Measurements from ENCODE around the gene FN3K. TPM values are rescaled to one million over a fixed set of nuclear protein-coding genes. Genes with fewer than 3 reads are reported as not detected.
A peak's percentile ranks its signal among the peaks of the same experiment; 100 is the strongest.

FN3K gene
- total and polyA plus RNA-seq, 5 donors: 43.2 to 66.8 (median 60.3) TPM

DNA sequence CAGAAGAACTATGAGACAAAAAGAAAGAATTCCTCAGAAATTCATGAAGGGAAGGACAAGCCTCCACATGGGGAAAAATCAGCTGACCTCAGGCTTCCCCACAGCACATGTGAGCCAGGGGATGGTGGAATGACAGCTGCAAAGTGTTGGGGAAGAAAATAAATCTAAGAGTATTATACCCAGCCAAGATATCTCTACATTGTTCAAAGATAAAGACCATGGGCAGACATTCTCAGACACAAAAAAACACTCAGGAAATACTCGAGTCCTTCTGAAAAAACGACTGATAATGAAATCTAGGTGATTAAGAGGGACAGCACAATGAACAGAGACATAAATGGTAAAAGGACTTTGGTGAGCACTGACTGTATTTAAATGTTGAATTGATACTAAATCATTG, 40.8 kb upstream of the FN3K start:
- no peak overlapping the region for H3K27ac ChIP-seq (ENCODE audit: low read length)
- no peaks in the 10 kb centered on the region for H3K4me1 ChIP-seq (ENCODE audit: control insufficient read depth, insufficient read depth, low read length)
- ATAC-seq (no peak), DNase-seq (no peak)
- H3K27me3 ChIP-seq (ENCODE audit: control insufficient read depth, insufficient read depth): no peaks in the 10 kb centered on the region
- no peak overlapping the region for H3K4me3 ChIP-seq (ENCODE audit: low read length)
- 46% methylated on average over 2 of the region's 2 CpGs for WGBS
- intact Hi-C loops (cut with DNase I): no loop called here
- H3K9me3 ChIP-seq (ENCODE audit: control insufficient read depth, low read length): no peaks in the 10 kb centered on the region

DNA sequence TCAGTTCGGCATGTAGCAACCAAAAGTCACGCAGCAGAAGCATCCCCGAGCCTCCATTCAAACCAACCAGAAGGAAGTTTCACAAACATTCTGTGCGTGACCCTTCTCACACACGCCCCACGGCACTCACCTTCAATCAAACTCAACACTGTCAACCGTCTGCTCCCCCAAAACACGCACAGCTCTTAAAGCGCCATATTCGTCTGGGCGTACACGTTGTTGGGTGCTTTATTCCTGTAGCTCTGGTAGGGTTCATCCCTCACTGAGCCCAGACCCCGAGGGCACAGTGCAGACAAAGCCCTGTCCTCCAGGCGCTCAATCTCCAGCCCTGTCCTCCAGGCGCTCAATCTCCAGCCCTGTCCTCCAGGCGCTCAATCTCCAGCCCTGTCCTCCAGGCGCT, 39.2 kb upstream of the FN3K start:
- no peaks in the 10 kb centered on the region for H3K4me1 ChIP-seq (ENCODE audit: control insufficient read depth, insufficient read depth, low read length)
- no peak overlapping the region for H3K27ac ChIP-seq (ENCODE audit: low read length)
- ATAC-seq (no peak), DNase-seq (peak in 1 of 3 donors; percentile 30)
- WGBS: 97% methylated on average over 16 of the region's 17 CpGs
- H3K9me3 ChIP-seq (ENCODE audit: control insufficient read depth, low read length): no peaks in the 10 kb centered on the region
- intact Hi-C loops (cut with DNase I): no loop called here
- no peak overlapping the region for H3K4me3 ChIP-seq (ENCODE audit: low read length)
- no peaks in the 10 kb centered on the region for H3K27me3 ChIP-seq (ENCODE audit: control insufficient read depth, insufficient read depth)

DNA sequence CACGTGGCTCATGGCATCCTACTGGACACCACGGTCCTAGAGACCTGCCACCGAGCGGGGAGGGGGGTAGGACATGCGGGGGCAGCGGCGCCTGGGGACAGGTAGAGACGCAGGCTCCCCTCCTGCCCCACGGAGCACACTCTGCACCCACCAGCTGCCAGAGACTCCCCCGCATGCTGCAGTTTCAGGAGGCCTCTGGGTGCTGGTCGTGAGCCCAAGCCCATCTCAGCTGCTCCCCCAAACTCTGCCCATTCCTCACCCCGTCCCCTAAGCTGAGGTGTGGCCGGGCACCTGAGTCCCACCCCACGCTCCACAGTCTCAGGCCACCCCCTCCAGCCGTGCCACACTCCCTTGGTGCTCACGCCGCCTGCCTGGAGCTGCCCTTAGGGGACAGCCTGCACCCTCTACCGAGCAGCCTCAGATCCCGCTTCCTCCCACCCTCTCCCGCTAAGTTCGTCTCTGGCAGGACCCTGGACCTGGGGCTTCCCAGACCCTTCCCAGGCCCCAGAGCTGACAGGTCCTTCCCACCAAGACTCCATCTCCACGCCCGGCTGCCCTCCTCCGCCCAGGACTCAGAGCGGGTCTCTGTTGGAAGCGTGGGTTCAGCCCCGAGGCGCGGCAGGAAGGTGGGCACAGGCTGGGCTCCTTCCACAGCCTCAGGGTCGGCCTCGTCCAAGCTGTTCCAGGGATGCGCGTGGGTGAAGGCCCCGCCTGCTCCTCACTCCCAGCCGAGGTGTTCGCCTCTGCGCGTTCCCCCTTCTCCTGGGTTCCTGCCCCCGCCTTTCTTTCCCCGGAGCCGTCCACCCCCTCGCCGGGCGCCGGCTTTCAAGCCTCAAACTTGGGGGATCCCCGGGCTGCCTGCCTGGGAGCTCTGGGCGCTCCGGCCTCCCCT, 38.3 kb upstream of the FN3K start:
- Histone ChIP-seq H3K9me3 (ENCODE audit: control insufficient read depth, low read length) (no peaks in the 10 kb centered on the region), H3K27ac (ENCODE audit: low read length) (no peak overlapping the region), H3K4me3 (ENCODE audit: low read length) (peak overlapping the region; percentile 62), H3K27me3 (ENCODE audit: control insufficient read depth, insufficient read depth) (no peaks in the 10 kb centered on the region), H3K4me1 (ENCODE audit: control insufficient read depth, insufficient read depth, low read length) (no peaks in the 10 kb centered on the region)
- no peak for ATAC-seq
- DNase-seq: peak in 1 of 3 donors; percentile 61
- intact Hi-C loops (cut with DNase I): no loop called here
- WGBS: 35% methylated on average over 48 of the region's 48 CpGs

DNA sequence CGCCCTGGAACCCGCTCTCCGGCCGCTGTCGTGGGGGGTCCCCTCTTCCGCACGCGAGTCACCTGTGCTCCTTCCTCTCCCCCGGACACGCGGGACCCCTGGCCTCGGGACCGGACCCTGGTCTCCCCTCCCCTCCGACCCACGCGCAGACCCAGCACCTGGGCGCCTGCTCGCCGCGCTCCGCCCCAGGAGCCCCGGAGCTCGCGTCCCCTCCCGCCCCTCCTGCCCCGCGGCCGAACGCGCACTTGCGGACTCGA, 37.7 kb upstream of the FN3K start:
- intact Hi-C loops (cut with DNase I): no loop called here
- H3K27ac ChIP-seq (ENCODE audit: low read length): no peak overlapping the region
- H3K9me3 ChIP-seq (ENCODE audit: control insufficient read depth, low read length): no peaks in the 10 kb centered on the region

DNA sequence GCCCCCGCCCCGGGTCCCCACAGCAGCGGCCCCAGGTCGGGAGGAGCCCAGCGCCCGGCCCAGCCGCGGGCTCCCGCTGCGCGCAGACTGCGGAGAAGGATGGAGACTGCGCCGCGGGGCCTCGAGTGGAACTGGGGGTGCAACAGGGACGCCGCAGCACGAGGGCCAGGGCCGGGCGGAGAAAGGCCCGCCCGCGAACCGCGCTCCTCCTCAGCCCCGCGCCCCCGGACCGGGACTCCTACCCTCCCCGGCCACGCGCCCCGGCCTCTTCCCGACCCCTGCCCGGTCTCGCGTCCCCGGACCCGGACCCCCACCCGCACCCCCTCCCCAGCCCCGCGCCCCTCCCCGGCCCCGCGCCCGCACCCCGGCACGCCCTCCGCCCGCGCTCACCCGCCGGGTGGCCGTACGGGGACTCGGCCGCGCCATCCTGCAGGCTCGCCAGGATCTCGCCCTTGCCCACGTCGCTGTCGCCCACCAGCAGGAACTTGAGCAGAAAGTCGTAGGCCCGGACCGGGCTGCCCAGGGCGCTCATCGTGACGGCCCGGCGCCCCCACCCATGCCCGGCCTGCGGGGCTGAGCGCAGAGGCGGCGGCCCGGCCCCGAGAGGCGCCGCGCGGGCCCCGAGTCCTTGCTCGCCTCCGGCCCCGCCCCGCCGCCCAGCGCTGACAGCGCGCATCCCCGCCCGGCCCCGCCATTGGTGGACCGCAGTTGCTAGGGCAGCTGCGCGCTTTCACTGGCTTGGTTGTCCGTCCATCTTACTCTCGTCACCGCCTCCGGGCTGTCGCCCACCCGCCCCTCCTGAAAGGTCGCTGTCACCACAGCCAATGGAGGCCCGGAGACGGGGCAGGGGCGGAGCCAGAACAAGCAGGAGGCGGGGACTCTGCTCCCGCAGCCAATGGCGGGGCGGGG, 37.1 kb upstream of the FN3K start, which contains the start of gene RAB40B:
TSS of gene RAB40B (minus strand) at position 634 of the 909 bp plus-strand sequence. CDS start at position 532, 102 bp downstream.
- Histone ChIP-seq H3K4me1 (ENCODE audit: control insufficient read depth, insufficient read depth, low read length) (no peaks in the 10 kb centered on the region), H3K4me3 (ENCODE audit: low read length) (peak within 1 kb of the TSS; percentile 66), H3K9me3 (ENCODE audit: control insufficient read depth, low read length) (no peaks in the 10 kb centered on the region), H3K27me3 (ENCODE audit: control insufficient read depth, insufficient read depth) (no peaks in the 10 kb centered on the region), H3K27ac (ENCODE audit: low read length) (peak within 1 kb of the TSS; percentile 53)
- under 1% methylated on average over 111 of the region's 112 CpGs for WGBS
- intact Hi-C loops (cut with DNase I): no loop called here
- DNase-seq (peak; percentile 99 to 100 (median 100)), ATAC-seq (peak; percentile 99)

More for the DNA sequence above, 37.7 kb upstream of the FN3K start:
- ATAC-seq (no peak), DNase-seq (no peak)
- under 1% methylated on average over 32 of the region's 32 CpGs for WGBS
- H3K27me3 ChIP-seq (ENCODE audit: control insufficient read depth, insufficient read depth): no peaks in the 10 kb centered on the region
- peak overlapping the region; percentile 62 for H3K4me3 ChIP-seq (ENCODE audit: low read length)
- H3K4me1 ChIP-seq (ENCODE audit: control insufficient read depth, insufficient read depth, low read length): no peaks in the 10 kb centered on the region

DNA sequence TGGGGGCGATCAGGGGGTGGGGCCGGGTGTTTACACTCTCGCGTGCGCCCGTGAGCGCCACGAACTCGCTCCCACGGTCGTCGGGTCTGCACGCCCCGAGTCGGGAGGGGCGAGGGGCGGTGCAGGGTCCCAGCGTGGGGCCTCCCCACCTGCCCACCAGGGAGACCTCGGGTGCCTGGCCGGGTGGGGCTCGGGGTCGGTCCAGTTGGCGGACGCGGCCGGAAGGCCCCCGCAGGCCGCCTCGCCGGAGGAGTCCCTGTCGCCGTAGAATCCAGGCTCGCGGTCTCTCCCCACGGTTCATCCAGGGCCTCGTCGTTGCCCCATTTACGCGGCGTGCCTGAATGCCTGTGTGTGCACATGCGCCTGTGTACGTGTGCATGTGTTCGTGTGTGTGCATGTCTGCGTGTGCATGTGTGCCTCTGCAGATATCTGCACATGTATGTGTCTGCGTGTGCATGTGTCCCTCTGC, 36.4 kb upstream of the FN3K start:
- no peak overlapping the region for H3K27ac ChIP-seq (ENCODE audit: low read length)

DNA sequence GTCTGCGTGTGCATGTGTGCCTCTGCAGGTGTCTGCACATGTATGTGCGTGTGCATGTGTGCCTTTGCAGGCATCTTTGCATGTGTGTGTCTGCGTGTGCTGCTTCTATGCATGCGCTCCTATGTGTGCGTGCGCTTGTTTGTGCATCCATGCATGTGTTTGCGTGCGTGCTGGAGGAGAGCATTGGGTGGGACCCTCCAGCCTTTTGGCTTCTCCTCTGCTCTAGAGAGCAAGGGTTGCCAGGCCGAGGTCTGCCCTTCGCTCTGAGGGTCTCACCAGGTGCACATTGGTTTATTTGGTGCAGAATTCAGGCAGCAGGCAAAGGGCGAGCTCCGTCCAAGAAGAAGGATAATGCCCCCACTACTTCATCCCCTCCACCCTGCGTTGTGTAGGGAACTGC, 35.9 kb upstream of the FN3K start:
- peak in 2 of 3 donors; percentile 5 to 27 for DNase-seq
- Histone ChIP-seq H3K27ac (ENCODE audit: low read length) (no peak overlapping the region), H3K4me1 (ENCODE audit: control insufficient read depth, insufficient read depth, low read length) (no peaks in the 10 kb centered on the region), H3K27me3 (ENCODE audit: control insufficient read depth, insufficient read depth) (no peaks in the 10 kb centered on the region), H3K9me3 (ENCODE audit: control insufficient read depth, low read length) (no peaks in the 10 kb centered on the region), H3K4me3 (ENCODE audit: low read length) (no peak overlapping the region)
- no peak for ATAC-seq
- intact Hi-C loops (cut with DNase I): no loop called here
- WGBS: 83% methylated on average over 13 of the region's 13 CpGs

More for the DNA sequence above, 36.4 kb upstream of the FN3K start:
- 6% methylated on average over 45 of the region's 45 CpGs for WGBS
- H3K9me3 ChIP-seq (ENCODE audit: control insufficient read depth, low read length): no peaks in the 10 kb centered on the region
- no peaks in the 10 kb centered on the region for H3K27me3 ChIP-seq (ENCODE audit: control insufficient read depth, insufficient read depth)
- intact Hi-C loops (cut with DNase I): no loop called here
- peak overlapping the region; percentile 66 for H3K4me3 ChIP-seq (ENCODE audit: low read length)
- ATAC-seq (no peak), DNase-seq (no peak)
- H3K4me1 ChIP-seq (ENCODE audit: control insufficient read depth, insufficient read depth, low read length): no peaks in the 10 kb centered on the region

DNA sequence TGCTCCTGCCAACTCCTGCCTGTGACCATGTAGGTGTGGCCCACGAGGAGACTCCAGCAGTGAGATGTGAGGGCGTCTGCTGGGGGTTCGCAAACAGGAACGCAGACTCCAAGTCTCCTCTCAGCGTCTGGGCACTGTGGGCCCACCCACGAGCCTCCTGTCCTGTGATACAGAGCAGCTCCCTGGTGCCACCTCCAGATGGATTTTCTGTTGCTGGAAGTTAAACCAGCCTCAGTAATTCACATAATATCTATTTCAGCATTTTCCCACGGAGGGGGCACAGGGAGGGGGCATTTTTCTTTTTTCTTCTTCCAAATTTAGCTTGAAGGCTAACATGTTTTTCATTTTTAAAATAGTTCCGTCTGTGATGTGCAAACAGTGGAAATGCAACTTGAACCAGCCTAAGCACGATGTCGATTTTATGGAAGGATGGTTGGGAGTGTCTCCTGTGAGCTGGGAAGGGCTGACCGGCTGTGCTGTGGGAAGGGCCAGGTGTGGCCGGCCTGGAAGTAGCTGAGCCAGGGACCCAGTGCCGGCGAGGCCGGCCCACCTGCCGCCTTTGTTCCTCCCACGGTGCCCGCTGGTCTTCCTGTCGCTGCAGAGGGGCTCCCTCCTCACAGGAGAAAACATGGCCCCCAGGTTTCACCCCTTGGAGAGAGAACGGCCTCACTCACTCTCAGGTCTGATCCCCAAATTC, 33.0 kb upstream of the FN3K start:
- DNase-seq: peak in 1 of 3 donors; percentile 33
- Histone ChIP-seq H3K4me1 (ENCODE audit: control insufficient read depth, insufficient read depth, low read length) (no peaks in the 10 kb centered on the region), H3K9me3 (ENCODE audit: control insufficient read depth, low read length) (no peaks in the 10 kb centered on the region), H3K27me3 (ENCODE audit: control insufficient read depth, insufficient read depth) (no peaks in the 10 kb centered on the region), H3K4me3 (ENCODE audit: low read length) (no peak overlapping the region), H3K27ac (ENCODE audit: low read length) (no peak overlapping the region)
- no peak for ATAC-seq
- 65% methylated on average over 20 of the region's 20 CpGs for WGBS
- intact Hi-C loops (cut with DNase I): no loop called here

DNA sequence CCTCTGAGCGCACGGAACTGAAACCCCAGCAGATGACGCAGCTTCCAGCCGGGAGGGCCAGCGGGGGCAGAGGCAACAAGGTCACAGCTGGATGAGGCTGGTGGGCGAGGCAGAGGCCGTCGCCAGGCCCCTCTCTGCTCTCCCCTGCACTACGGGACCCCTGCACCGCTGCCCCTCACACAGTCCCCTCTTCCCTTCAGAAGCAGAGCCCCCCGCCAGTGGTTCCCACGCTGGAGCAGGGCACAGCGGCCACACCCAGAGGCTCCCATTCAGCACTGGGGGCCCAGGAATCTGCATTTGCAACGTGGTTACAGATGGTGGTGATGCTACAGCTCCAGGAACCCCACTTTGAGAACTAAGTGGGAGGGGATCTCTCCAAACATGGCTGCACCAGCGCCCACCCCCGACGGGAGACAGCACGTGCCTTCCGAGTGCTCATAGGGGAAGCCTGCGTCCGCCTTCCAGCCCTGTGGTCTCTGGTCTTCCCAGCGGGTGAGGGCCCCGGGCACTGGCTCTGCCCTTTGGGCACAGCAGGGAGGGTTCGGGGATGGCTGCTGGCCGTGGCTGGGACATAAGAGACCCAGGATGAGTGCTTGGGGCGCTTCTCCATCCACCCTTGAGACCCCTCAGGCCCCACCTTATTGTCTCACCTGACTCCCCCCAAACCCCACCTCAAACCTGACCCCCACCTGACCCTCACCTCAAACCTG, 32.2 kb upstream of the FN3K start:
- intact Hi-C loops (cut with DNase I): no loop called here
- Histone ChIP-seq H3K9me3 (ENCODE audit: control insufficient read depth, low read length) (no peaks in the 10 kb centered on the region), H3K4me3 (ENCODE audit: low read length) (no peak overlapping the region), H3K27me3 (ENCODE audit: control insufficient read depth, insufficient read depth) (no peaks in the 10 kb centered on the region), H3K27ac (ENCODE audit: low read length) (no peak overlapping the region), H3K4me1 (ENCODE audit: control insufficient read depth, insufficient read depth, low read length) (no peaks in the 10 kb centered on the region)
- ATAC-seq: no peak
- DNase-seq: peak in 1 of 3 donors; percentile 49
- 80% methylated on average over 26 of the region's 26 CpGs for WGBS
